ENCODE results near the gene BRSK2. TPM values are rescaled to one million over a fixed set of nuclear protein-coding genes. Genes with fewer than 3 reads are reported as not detected.

The BRSK2 gene
- total RNA-seq, 4 donors from 2014 or later: 0.23 to 0.68 TPM; not detected in 2

DNA sequence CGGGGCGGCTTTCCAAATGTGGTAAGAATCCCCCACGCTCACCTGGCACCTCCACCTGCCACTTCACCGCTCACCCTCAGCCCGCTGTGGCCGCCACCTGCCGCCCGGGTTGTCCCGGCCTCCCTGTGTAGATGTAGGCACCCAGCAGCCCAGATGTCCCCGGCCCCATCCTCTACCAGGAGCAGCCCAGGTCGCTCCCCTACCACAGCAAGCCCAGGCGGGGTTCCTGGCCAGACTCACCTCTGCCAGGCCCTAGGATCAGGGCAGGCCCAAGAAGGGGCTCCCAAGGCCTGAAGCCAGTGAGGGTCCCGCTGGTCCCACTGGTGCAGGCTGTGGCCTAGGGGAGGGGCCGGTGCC is 69.5 kb downstream of the BRSK2 start:
- DNase-seq (ENCODE audit: low spot score in 2 of 2): no peak
- intact Hi-C loops (cut with DNase I; ENCODE audit: low total_unique reads): loop anchor here (10.0 kb wide), 1 partner anchor 56 kb away; no protein-coding TSS in a partner anchor

DNA sequence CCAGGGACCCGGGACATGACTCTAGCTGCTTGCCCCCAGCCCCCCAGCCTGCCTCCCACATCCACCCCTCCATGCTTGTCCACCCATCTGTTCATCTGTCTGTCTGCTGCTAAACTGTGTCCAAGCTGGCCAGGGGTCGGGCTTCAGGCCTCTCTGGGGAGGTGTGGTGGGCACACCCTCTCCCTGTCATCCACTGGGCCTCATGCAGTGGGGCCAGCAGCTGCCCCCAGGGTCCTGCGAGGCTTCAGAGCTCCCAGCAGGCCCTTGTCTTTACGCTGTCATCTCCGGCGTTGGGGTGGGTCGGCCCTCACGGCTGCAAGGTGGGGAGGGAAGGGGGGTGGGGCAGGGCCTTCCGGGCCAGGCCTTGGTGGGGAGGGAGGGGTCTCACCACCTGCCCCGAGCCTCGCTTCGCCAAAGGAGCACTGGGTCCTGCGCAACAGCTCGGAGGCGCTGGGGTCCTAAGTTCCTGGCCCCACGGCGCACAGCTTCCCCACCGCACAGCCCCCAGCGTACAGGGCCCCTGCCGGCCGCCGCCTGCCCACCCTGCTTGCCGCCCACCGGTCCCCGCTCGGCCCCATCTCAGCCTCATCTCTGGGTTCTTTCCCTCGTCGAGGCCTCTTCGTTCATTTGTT is 70.1 kb downstream of the BRSK2 start:
- 61 to 63% methylated on average over 28 to 29 of the region's 29 CpGs for WGBS, 2 donors
- TF ChIP-seq, protein P1, sequence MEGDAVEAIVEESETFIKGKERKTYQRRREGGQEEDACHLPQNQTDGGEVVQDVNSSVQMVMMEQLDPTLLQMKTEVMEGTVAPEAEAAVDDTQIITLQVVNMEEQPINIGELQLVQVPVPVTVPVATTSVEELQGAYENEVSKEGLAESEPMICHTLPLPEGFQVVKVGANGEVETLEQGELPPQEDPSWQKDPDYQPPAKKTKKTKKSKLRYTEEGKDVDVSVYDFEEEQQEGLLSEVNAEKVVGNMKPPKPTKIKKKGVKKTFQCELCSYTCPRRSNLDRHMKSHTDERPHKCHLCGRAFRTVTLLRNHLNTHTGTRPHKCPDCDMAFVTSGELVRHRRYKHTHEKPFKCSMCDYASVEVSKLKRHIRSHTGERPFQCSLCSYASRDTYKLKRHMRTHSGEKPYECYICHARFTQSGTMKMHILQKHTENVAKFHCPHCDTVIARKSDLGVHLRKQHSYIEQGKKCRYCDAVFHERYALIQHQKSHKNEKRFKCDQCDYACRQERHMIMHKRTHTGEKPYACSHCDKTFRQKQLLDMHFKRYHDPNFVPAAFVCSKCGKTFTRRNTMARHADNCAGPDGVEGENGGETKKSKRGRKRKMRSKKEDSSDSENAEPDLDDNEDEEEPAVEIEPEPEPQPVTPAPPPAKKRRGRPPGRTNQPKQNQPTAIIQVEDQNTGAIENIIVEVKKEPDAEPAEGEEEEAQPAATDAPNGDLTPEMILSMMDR (IDR thresholded peaks at IDR 0.05): no peak
- TF ChIP-seq POLR2A (IDR thresholded peaks at IDR 0.05): no peak
- intact Hi-C loops (cut with DNase I; ENCODE audit: low total_unique reads): loop anchor here (10.0 kb wide), 1 partner anchor 55 kb away; no protein-coding TSS in a partner anchor
- DNase-seq (ENCODE audit: low spot score in 2 of 2): no peak
- H3K4me3 ChIP-seq (ENCODE audit: low read depth, poor library complexity, severe bottlenecking): no peak overlapping the region

More for the DNA sequence above, 69.5 kb downstream of the BRSK2 start:
- TF ChIP-seq, protein P1 (IDR thresholded peaks at IDR 0.05): no peak
- no peak for TF ChIP-seq POLR2A (IDR thresholded peaks at IDR 0.05)
- 42 to 55% methylated on average over 12 to 14 of the region's 14 CpGs for WGBS, 2 donors
- H3K4me3 ChIP-seq (ENCODE audit: low read depth, poor library complexity, severe bottlenecking): no peak overlapping the region

DNA sequence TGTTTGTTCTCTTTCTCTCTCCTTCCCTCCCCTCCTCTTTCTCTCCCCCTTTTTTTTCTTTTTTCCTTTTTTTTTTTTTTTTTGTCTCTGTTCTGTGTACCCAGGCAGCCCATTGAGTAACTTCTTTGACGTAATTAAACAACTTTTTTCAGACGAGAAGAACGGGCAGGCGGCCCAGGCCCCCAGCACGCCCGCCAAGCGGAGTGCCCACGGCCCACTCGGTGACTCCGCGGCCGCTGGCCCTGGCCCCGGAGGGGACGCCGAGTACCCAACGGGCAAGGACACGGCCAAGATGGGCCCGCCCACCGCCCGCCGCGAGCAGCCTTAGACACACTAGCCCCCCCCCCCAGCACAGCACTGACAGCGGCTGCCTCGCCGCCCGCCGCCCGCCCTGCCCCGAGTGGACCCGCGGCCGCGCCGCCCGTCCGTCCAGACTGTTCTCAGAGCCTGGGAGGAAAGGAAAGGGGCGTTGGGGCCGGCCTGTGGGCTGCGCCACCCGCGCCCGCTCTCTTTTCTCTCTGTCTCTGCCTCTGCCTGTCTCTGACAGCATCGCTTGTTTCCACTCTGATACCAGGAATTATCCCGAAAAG is 70.8 kb downstream of the BRSK2 start:
- intact Hi-C loops (cut with DNase I; ENCODE audit: low total_unique reads): no loop called here
- H3K4me3 ChIP-seq (ENCODE audit: low read depth, poor library complexity, severe bottlenecking): no peak overlapping the region

DNA sequence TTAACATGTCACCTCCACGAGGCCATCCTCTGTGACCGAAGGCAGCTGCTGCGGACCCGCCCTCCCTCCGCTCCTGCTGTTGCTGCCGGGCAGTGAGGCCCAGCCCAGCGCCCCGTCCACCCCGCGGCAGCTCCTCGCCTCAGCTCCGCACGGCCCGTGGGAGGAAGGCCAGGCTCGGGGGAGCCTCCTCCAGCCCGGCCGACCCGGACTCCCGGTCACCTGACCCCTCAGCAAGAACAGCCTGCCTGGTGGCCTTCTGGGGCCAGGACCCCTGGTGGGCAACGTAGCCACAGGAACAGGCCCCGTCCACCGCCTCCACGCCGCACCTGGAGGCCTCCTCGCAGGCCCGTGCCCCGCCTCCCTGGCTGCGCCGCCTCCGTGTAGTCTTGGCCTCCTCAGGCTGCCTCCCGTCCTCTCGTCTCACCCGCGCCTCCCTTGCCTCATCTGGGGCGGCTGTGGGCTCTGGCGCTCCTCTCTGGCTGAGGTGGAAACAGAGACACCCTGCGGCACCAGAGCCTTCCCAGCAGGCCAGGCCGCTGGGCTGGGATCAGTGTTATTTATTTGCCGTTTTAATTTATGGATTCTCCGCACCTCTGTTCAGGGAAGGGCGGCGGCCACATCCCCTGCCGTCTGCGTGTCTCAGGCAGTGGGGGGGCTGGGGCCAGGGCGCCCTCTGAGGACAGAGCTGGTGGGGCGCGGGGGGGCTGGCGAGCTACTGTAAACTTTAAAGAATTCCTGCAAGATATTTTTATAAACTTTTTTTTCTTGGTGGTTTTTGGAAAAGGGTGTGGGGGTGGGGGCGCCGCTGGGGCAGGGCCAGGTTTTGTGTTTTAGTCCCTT is 71.5 kb downstream of the BRSK2 start:
- no peak overlapping the region for H3K4me3 ChIP-seq (ENCODE audit: low read depth, poor library complexity, severe bottlenecking)
- TF ChIP-seq POLR2A (IDR thresholded peaks at IDR 0.05): no peak
- TF ChIP-seq, protein P1 (IDR thresholded peaks at IDR 0.05): no peak
- WGBS, 2 donors: 69 to 78% methylated on average over 42 to 48 of the region's 50 CpGs
- intact Hi-C loops (cut with DNase I; ENCODE audit: low total_unique reads): no loop called here
- DNase-seq (ENCODE audit: low spot score in 2 of 2): no peak

More for the DNA sequence above, 70.8 kb downstream of the BRSK2 start:
- TF ChIP-seq, protein P1 (IDR thresholded peaks at IDR 0.05): no peak
- TF ChIP-seq POLR2A (IDR thresholded peaks at IDR 0.05): no peak
- 73 to 75% methylated on average over 43 to 44 of the region's 44 CpGs for WGBS, 2 donors
- DNase-seq (ENCODE audit: low spot score in 2 of 2): no peak

DNA sequence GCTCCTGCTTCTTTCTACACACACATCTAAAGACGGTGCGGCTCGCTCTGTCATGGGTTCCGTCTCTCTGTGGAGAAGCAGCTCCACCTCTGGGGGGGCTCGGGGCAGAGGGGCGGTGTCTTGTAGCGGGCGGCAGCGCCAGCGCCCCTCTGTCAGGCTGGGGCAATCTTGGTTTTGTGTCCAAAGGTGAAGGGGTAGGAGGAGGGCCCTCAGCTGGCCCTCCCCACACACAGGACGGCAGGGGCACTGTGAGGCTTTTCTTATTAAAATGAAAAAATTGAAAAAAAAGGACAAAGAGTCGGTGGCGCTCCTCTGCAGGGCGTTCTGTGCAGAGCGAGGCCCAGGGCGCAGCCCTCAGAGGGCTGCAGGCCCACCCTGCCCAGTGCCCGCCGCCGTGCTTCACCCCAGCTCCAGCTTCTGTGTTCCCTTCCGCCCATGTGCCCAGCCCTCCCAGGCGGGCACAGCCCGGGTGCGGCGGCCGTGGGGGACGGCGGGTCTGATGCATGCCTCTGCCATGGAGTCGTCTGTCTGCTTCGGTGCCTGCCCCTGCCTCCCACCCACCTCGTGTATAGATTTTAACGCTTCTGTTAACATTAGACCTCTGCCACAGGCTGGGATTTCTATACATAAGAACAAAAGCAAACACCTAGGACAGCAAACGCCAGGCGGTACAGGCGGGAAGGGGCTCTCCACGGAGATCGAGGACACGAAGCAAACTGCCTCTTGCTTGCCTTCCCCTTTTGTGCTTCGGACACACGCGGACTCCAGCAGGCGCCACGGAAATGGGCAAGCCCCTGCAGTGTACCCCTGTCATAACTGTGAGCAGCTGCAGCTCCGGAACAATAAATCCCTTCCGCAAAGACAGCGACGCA is 72.3 kb downstream of the BRSK2 start:
- TF ChIP-seq, protein P1 (IDR thresholded peaks at IDR 0.05): no peak
- no peak for TF ChIP-seq POLR2A (IDR thresholded peaks at IDR 0.05)
- DNase-seq (ENCODE audit: low spot score in 2 of 2): no peak
- 79 to 82% methylated on average over 45 to 46 of the region's 46 CpGs for WGBS, 2 donors
- H3K4me3 ChIP-seq (ENCODE audit: low read depth, poor library complexity, severe bottlenecking): no peak overlapping the region
- intact Hi-C loops (cut with DNase I; ENCODE audit: low total_unique reads): no loop called here
